Coronary artery (tissue), 2 donors: ENCODE data around the gene GAST.

Source experiments
- DNase-seq: peaks from one replicate; pipeline ENCODE4 v3.0.0-alpha.2; 2017; ENCODE audit warnings: low spot score
- H3K27ac ChIP-seq, 2 donors: fragments of 200-600 bp; sonication (generic); one replicate each; pipeline ENCODE4 v1.5.1; 2016 to 2019
- H3K4me3 ChIP-seq: fragments of 200-600 bp; sonication (generic); 2 replicates; pipeline ENCODE4 v1.5.1; 2016; ENCODE audit warnings: mild to moderate bottlenecking, moderate library complexity
- CTCF ChIP-seq: fragments of 200-600 bp; sonication (generic); IDR thresholded peaks from one replicate; pipeline ENCODE4 v1.5.1; 2019; ENCODE audit warnings: antibody characterized with exemption

Gene GAST

GRCh38 chr17:41722231-41722630 is 10.1 kb downstream of the GAST start:
- Histone ChIP-seq H3K27ac (no peak overlapping the region), H3K4me3 (no peak overlapping the region)
- TF ChIP-seq CTCF, result no peak
- DNase-seq, result no peak

DNA sequence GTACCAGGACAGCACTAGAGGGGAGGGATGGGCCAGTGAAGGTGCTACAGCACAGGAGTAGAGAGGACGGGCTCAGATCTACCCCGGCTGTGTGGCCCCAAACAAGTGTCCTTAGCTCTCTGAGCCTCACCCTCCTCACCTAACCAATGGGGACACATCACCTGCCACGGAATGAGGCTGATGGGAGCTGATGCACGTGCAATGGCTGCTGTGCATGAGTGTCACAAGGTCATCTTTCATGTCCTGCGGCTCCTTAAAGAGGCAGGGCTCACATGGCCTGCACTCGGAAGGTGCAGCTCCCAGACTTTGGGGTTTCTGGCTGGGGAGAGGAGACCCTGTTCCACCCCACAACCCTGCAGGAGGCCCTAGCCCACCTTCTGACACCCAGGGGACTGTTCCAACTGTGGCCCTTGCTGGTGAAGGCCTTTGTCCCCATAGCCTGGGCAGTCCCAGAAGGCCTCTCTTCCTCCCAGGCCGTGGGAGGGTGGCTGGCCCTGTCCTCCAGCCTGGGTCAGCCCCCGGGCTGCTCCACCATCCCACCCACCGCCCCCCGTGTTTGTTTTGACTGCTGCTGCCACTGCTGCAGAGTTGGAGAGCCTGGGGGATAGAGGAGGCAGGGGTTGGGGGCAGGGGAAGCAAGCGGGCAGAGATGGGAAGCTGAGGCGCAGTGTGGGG is 11.8 kb downstream of the GAST start:
- no peak for DNase-seq
- no peak overlapping the region for H3K27ac ChIP-seq
- H3K4me3 ChIP-seq, result no peak overlapping the region
- no peak for TF ChIP-seq CTCF

- no peak overlapping the region for H3K27ac ChIP-seq
- no peak for DNase-seq
- H3K4me3 ChIP-seq, result no peak overlapping the region
- no peak for TF ChIP-seq CTCF
Measured at GRCh38 chr17:41724476-41725050, 12.4 kb downstream of the GAST start.

- TF ChIP-seq CTCF, result no peak
- DNase-seq, result no peak
- Histone ChIP-seq H3K4me3 (no peak overlapping the region), H3K27ac (no peak overlapping the region)
Measured at GRCh38 chr17:41725134-41725533, 13.0 kb downstream of the GAST start.

DNA sequence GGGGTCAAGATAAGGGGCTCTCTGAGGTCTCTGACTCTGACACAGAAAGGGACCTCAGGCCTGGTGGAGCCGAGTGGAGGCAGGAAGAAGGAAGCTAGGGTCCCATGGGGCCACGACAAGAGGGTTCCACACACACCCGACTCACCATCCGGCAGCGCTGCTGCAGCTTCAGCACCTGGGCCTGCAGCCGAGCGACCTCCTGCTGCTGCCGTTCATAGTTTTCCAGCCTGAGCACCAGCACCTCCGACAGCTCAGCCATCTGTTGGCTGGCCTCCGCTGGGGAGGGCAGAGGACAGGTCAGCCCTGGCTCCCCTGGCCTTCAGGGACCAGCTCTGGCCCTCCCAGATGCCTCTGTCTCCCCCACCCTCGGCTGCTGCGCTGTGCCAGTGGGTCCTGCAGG is 15.9 kb downstream of the GAST start:
- no peak for TF ChIP-seq CTCF
- no peak for DNase-seq
- Histone ChIP-seq H3K27ac (no peak overlapping the region), H3K4me3 (no peak overlapping the region)

DNA sequence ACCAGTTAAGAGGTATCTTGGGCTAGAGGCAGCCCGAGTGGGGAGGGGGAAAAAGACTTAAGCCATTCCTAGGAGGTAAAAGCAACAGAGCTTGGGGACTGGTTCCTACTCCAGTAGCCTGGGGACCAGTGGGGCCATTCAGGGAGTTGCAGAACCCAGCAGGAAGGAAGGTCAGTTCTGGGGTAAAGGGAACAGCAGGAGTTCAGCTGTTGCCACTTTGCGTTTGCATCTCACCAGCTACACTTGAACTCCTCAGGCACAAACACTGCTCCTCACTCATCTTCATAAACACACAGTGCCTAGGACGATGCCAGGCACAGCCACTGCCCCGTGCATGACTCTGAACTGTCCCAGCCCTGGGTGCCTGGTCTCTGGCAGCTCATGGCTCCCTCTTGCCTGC is 18.3 kb downstream of the GAST start:
- no peak for TF ChIP-seq CTCF
- H3K4me3 ChIP-seq, result no peak overlapping the region
- no peak overlapping the region for H3K27ac ChIP-seq
- DNase-seq, result no peak

GRCh38 chr17:41731836-41732235 is 19.7 kb downstream of the GAST start:
- H3K4me3 ChIP-seq, result no peak overlapping the region

More at GRCh38 chr17:41731836-41732235, 19.7 kb downstream of the GAST start:
- no peak overlapping the region for H3K27ac ChIP-seq
- TF ChIP-seq CTCF, result no peak
- DNase-seq, result no peak
